HAP-1 (cell line): ENCODE results near the gene IRX4.

Experiments used
- DNase-seq, 2 experiments: peaks; one replicate each; pipeline ENCODE4 v3.0.0-alpha.2; 2016 to 2020; ENCODE audit warnings: low spot score in 2 of 2
- H3K27me3 ChIP-seq: fragments of 250-450 bp; sonication (Bioruptor Pico); 2 replicates; pipeline ENCODE4 v1.5.1; 2020; ENCODE audit warnings: low read depth, mild to moderate bottlenecking, moderate library complexity
- H3K36me3 ChIP-seq: fragments of 250-450 bp; sonication (Bioruptor Pico); replicated peaks from 2 replicates; pipeline ENCODE4 v1.5.1; 2020; ENCODE audit warnings: mild to moderate bottlenecking
- H3K4me1 ChIP-seq: fragments of 250-450 bp; sonication (Bioruptor Pico); 2 replicates; pipeline ENCODE4 v1.5.1; 2020; ENCODE audit warnings: mild to moderate bottlenecking
- H3K4me3 ChIP-seq: fragments of 250-450 bp; sonication (Bioruptor Pico); 2 replicates; pipeline ENCODE4 v1.5.1; 2020; ENCODE audit warnings: mild to moderate bottlenecking, moderate library complexity
- H3K9me3 ChIP-seq: fragments of 250-450 bp; sonication (Bioruptor Pico); 2 replicates; pipeline ENCODE4 v1.5.1; 2020; ENCODE audit warnings: mild to moderate bottlenecking, moderate library complexity
- in situ Hi-C: fragments of 300-500 bp; cut with MboI; formaldehyde crosslinking; loops from 3 replicates; pipeline ENCODE4 v1.14.3; 2020; ENCODE audit warnings: low sequenced_read_pairs, inconsistent platforms, mixed read lengths

The IRX4 gene

GRCh38 chr5:1857256-1857600 lies 25.5 kb downstream of the IRX4 start:
- DNase-seq = no peak
- in situ Hi-C loops = no loop called here
- Histone ChIP-seq H3K27me3 (no peaks in the 10 kb centered on the region), H3K4me1 (no peaks in the 10 kb centered on the region), H3K36me3 (no peaks in the 10 kb centered on the region), H3K4me3 (no peak overlapping the region), H3K9me3 (no peaks in the 10 kb centered on the region)

GRCh38 chr5:1856596-1857255 lies 26.0 kb downstream of the IRX4 start:
- Histone ChIP-seq H3K4me3 (no peak overlapping the region), H3K36me3 (no peaks in the 10 kb centered on the region), H3K27me3 (0 out of 2 replicates have a peak, but pooled peaks cover under 1% of the 10 kb centered on the region), H3K9me3 (no peaks in the 10 kb centered on the region), H3K4me1 (no peaks in the 10 kb centered on the region)
- no peak for DNase-seq
- in situ Hi-C loops = no loop called here

- H3K36me3 ChIP-seq = no peaks in the 10 kb centered on the region
- DNase-seq = no peak
- no peak overlapping the region for H3K4me3 ChIP-seq
- no peaks in the 10 kb centered on the region for H3K4me1 ChIP-seq
- H3K27me3 ChIP-seq = 0 out of 2 replicates have a peak, but pooled peaks cover 5% of the 10 kb centered on the region
- in situ Hi-C loops = no loop called here
- no peaks in the 10 kb centered on the region for H3K9me3 ChIP-seq
These were observed 27.1 kb downstream of the IRX4 start for GRCh38 chr5:1855596-1855995.

GRCh38 chr5:1855075-1855474 lies 27.6 kb downstream of the IRX4 start:
- Histone ChIP-seq H3K36me3 (no peaks in the 10 kb centered on the region), H3K4me1 (no peaks in the 10 kb centered on the region), H3K27me3 (0 out of 2 replicates have a peak, but pooled peaks cover 5% of the 10 kb centered on the region), H3K9me3 (no peaks in the 10 kb centered on the region), H3K4me3 (no peak overlapping the region)
- DNase-seq = no peak
- in situ Hi-C loops = no loop called here

GRCh38 chr5:1853531-1853930 lies 29.2 kb downstream of the IRX4 start:
- in situ Hi-C loops = no loop called here
- Histone ChIP-seq H3K9me3 (no peaks in the 10 kb centered on the region), H3K36me3 (no peaks in the 10 kb centered on the region), H3K4me3 (no peak overlapping the region), H3K4me1 (no peaks in the 10 kb centered on the region), H3K27me3 (0 out of 2 replicates have a peak, but pooled peaks cover 5% of the 10 kb centered on the region)
- DNase-seq = no peak

GRCh38 chr5:1852324-1852947 lies 30.3 kb downstream of the IRX4 start:
- 0 out of 2 replicates have a peak, but pooled peaks cover 5% of the 10 kb centered on the region for H3K27me3 ChIP-seq
- no peaks in the 10 kb centered on the region for H3K9me3 ChIP-seq
- H3K4me3 ChIP-seq = no peak overlapping the region
- DNase-seq = no peak
- H3K4me1 ChIP-seq = no peaks in the 10 kb centered on the region
- H3K36me3 ChIP-seq = no peaks in the 10 kb centered on the region
- in situ Hi-C loops = no loop called here

GRCh38 chr5:1851290-1851934 lies 31.3 kb downstream of the IRX4 start:
- H3K27me3 ChIP-seq = 0 out of 2 replicates have a peak, but pooled peaks cover 5% of the 10 kb centered on the region
- no peaks in the 10 kb centered on the region for H3K4me1 ChIP-seq
- no peak overlapping the region for H3K4me3 ChIP-seq
- in situ Hi-C loops = no loop called here
- no peak for DNase-seq
- no peaks in the 10 kb centered on the region for H3K36me3 ChIP-seq
- no peaks in the 10 kb centered on the region for H3K9me3 ChIP-seq

GRCh38 chr5:1850324-1851154 lies 32.2 kb downstream of the IRX4 start:
- no peaks in the 10 kb centered on the region for H3K9me3 ChIP-seq
- no peaks in the 10 kb centered on the region for H3K4me1 ChIP-seq
- no peak overlapping the region for H3K4me3 ChIP-seq
- 0 out of 2 replicates have a peak, but pooled peaks cover 5% of the 10 kb centered on the region for H3K27me3 ChIP-seq
- no peaks in the 10 kb centered on the region for H3K36me3 ChIP-seq
- in situ Hi-C loops = no loop called here
- DNase-seq = no peak

- H3K4me1 ChIP-seq = no peaks in the 10 kb centered on the region
- no peak for DNase-seq
- in situ Hi-C loops = no loop called here
- H3K27me3 ChIP-seq = 0 out of 2 replicates have a peak, but pooled peaks cover 5% of the 10 kb centered on the region
- H3K4me3 ChIP-seq = no peak overlapping the region
- H3K9me3 ChIP-seq = no peaks in the 10 kb centered on the region
- no peaks in the 10 kb centered on the region for H3K36me3 ChIP-seq
These were observed 35.1 kb downstream of the IRX4 start for GRCh38 chr5:1847611-1848010.

GRCh38 chr5:1847056-1847455 lies 35.7 kb downstream of the IRX4 start:
- H3K4me3 ChIP-seq = no peak overlapping the region
- no peaks in the 10 kb centered on the region for H3K36me3 ChIP-seq
- no peaks in the 10 kb centered on the region for H3K4me1 ChIP-seq
- in situ Hi-C loops = no loop called here
- no peak for DNase-seq
- H3K27me3 ChIP-seq = peaks cover 5% of the 10 kb centered on the region; the same call in 1 of the 2 replicates
- no peaks in the 10 kb centered on the region for H3K9me3 ChIP-seq

- H3K4me1 ChIP-seq = no peaks in the 10 kb centered on the region
- no peaks in the 10 kb centered on the region for H3K9me3 ChIP-seq
- H3K4me3 ChIP-seq = no peak overlapping the region
- in situ Hi-C loops = no loop called here
- DNase-seq = no peak
- H3K27me3 ChIP-seq = peaks cover 3% of the 10 kb centered on the region; the same call in 1 of the 2 replicates
- no peaks in the 10 kb centered on the region for H3K36me3 ChIP-seq
These were observed 36.1 kb downstream of the IRX4 start for GRCh38 chr5:1846583-1846982.

- Histone ChIP-seq H3K27me3 (no peaks in the 10 kb centered on the region; the same call in 1 of the 2 replicates), H3K4me1 (no peaks in the 10 kb centered on the region), H3K9me3 (no peaks in the 10 kb centered on the region), H3K4me3 (no peak overlapping the region), H3K36me3 (no peaks in the 10 kb centered on the region)
- DNase-seq = no peak
- in situ Hi-C loops = no loop called here
These were observed 37.0 kb downstream of the IRX4 start for GRCh38 chr5:1845696-1846095.

- in situ Hi-C loops = no loop called here
- Histone ChIP-seq H3K4me3 (no peak overlapping the region), H3K4me1 (no peaks in the 10 kb centered on the region), H3K9me3 (no peaks in the 10 kb centered on the region), H3K36me3 (no peaks in the 10 kb centered on the region), H3K27me3 (no peaks in the 10 kb centered on the region; the same call in 1 of the 2 replicates)
- no peak for DNase-seq
These were observed 37.9 kb downstream of the IRX4 start for GRCh38 chr5:1844708-1845436.
